Measurements from ENCODE around the gene NFIL3. TPM values are rescaled to one million over a fixed set of nuclear protein-coding genes. Genes with fewer than 3 reads are reported as not detected.
A peak's percentile ranks its signal among the peaks of the same experiment; 100 is the strongest.

NFIL3 gene
- total RNA-seq, 1 donor from 2014 or later: 132 TPM

- Histone ChIP-seq H3K27me3 (no peaks in the 10 kb centered on the region), H3K9me3 (no peaks in the 10 kb centered on the region), H3K4me3 (no peak overlapping the region), H3K27ac (no peak overlapping the region), H3K36me3 (no peaks in the 10 kb centered on the region), H3K4me1 (peaks cover 9% of the 10 kb centered on the region)
- intact Hi-C loops (cut with DNase I): no loop called here
- TF ChIP-seq POLR2AphosphoS5 (IDR thresholded peaks at IDR 0.05; ENCODE audit: insufficient read depth in 1 of 2, low read depth in 1 of 2) (peak in 1 of 2 donors; percentile 30), POLR2A (IDR thresholded peaks at IDR 0.05) (no peak)
- DNase-seq (ENCODE audit: extremely low spot score in 2 of 2): no peak
These were observed 27.8 kb downstream of the NFIL3 start for GRCh38 chr9:91395553-91396471.

GRCh38 chr9:91395106-91395552, 28.5 kb downstream of the NFIL3 start:
- no peak for DNase-seq (ENCODE audit: extremely low spot score in 2 of 2)
- TF ChIP-seq, protein P1, sequence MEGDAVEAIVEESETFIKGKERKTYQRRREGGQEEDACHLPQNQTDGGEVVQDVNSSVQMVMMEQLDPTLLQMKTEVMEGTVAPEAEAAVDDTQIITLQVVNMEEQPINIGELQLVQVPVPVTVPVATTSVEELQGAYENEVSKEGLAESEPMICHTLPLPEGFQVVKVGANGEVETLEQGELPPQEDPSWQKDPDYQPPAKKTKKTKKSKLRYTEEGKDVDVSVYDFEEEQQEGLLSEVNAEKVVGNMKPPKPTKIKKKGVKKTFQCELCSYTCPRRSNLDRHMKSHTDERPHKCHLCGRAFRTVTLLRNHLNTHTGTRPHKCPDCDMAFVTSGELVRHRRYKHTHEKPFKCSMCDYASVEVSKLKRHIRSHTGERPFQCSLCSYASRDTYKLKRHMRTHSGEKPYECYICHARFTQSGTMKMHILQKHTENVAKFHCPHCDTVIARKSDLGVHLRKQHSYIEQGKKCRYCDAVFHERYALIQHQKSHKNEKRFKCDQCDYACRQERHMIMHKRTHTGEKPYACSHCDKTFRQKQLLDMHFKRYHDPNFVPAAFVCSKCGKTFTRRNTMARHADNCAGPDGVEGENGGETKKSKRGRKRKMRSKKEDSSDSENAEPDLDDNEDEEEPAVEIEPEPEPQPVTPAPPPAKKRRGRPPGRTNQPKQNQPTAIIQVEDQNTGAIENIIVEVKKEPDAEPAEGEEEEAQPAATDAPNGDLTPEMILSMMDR (IDR thresholded peaks at IDR 0.05): no peak
- peak; percentile 16 to 20 for TF ChIP-seq POLR2AphosphoS5 (IDR thresholded peaks at IDR 0.05; ENCODE audit: insufficient read depth in 1 of 2, low read depth in 1 of 2)
- Histone ChIP-seq H3K36me3 (no peaks in the 10 kb centered on the region), H3K27ac (no peak overlapping the region), H3K4me1 (peaks cover 9% of the 10 kb centered on the region), H3K9me3 (no peaks in the 10 kb centered on the region), H3K27me3 (no peaks in the 10 kb centered on the region), H3K4me3 (no peak overlapping the region)
- intact Hi-C loops (cut with DNase I): no loop called here

GRCh38 chr9:91393826-91394225, 29.8 kb downstream of the NFIL3 start:
- Histone ChIP-seq H3K4me1 (peaks cover 9% of the 10 kb centered on the region), H3K36me3 (no peaks in the 10 kb centered on the region), H3K27ac (no peak overlapping the region), H3K9me3 (no peaks in the 10 kb centered on the region), H3K27me3 (no peaks in the 10 kb centered on the region), H3K4me3 (no peak overlapping the region)
- intact Hi-C loops (cut with DNase I): no loop called here
- TF ChIP-seq POLR2AphosphoS5 (IDR thresholded peaks at IDR 0.05; ENCODE audit: insufficient read depth in 1 of 2, low read depth in 1 of 2) (no peak), POLR2A (IDR thresholded peaks at IDR 0.05) (no peak)
- TF ChIP-seq, protein P1 (IDR thresholded peaks at IDR 0.05): no peak
- no peak for DNase-seq (ENCODE audit: extremely low spot score in 2 of 2)

GRCh38 chr9:91392435-91392834, 31.2 kb downstream of the NFIL3 start:
- intact Hi-C loops (cut with DNase I): no loop called here
- Histone ChIP-seq H3K4me3 (no peak overlapping the region), H3K36me3 (no peaks in the 10 kb centered on the region), H3K9me3 (no peaks in the 10 kb centered on the region), H3K27ac (no peak overlapping the region), H3K27me3 (no peaks in the 10 kb centered on the region), H3K4me1 (peaks cover 9% of the 10 kb centered on the region)
- TF ChIP-seq POLR2AphosphoS5 (IDR thresholded peaks at IDR 0.05; ENCODE audit: insufficient read depth in 1 of 2, low read depth in 1 of 2) (no peak), POLR2A (IDR thresholded peaks at IDR 0.05) (no peak)
- TF ChIP-seq, protein P1 (IDR thresholded peaks at IDR 0.05): no peak
- DNase-seq (ENCODE audit: extremely low spot score in 2 of 2): no peak

GRCh38 chr9:91391818-91392217, 31.8 kb downstream of the NFIL3 start:
- no peaks in the 10 kb centered on the region for H3K36me3 ChIP-seq
- no peaks in the 10 kb centered on the region for H3K9me3 ChIP-seq
- H3K4me3 ChIP-seq: no peak overlapping the region
- no peak overlapping the region for H3K27ac ChIP-seq
- TF ChIP-seq, protein P1 (IDR thresholded peaks at IDR 0.05): no peak
- TF ChIP-seq POLR2AphosphoS5 (IDR thresholded peaks at IDR 0.05; ENCODE audit: insufficient read depth in 1 of 2, low read depth in 1 of 2) (no peak), POLR2A (IDR thresholded peaks at IDR 0.05) (no peak)
- no peaks in the 10 kb centered on the region for H3K27me3 ChIP-seq
- H3K4me1 ChIP-seq: peaks cover 9% of the 10 kb centered on the region
- no peak for DNase-seq (ENCODE audit: extremely low spot score in 2 of 2)
- intact Hi-C loops (cut with DNase I): no loop called here
